ENCODE data around the gene SOBP.

The SOBP gene

DNA sequence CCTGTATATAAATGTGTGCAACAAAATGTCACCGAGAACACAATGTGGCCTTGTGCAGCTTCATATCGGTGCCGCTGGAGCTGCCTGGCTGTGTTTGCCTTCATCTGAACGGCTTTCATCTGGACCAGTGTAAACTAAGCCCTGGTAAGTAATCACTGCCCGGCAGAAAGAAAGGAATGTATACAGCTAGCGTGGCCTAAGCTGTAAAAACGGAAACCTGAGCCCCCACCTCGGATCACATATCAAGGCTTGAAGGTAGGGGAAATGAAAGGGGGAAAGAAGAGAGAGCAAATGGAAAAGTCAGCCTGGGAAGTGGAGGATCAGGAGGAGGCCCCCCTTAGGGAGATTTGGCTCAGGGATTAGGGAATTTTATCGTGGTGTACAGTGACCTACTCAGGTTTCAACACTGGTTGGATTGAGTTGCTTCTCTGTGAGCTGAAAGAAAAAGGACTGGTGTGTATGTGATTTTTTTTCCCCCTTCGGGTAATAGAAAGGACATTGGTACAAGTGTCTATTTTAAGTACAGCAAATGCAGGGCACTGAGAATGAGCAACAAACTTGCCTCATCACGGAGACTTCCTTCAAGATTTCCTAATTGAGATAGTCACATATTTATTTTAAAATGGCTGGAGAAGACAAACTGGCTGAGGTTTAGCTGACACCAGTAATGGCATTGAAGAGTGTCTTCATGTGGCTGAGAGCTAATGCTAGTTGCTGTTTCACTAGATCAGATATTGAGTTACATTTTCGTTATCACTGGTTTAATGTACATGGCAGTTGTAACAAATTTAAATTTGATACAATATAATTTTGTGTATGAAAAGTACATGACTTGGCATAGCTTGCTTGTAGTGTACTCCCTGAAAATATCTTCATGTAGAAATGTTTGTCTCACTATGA, 3.5 kb downstream of the SOBP start (continued):
- TF ChIP-seq EGR2 (tag by site-specific recombination; IDR thresholded peaks at IDR 0.05; ENCODE audit: low read depth) (no peak), KLF10 (tag by site-specific recombination; IDR thresholded peaks at IDR 0.05) (no peak; the same call in 1 of the 2 replicates), GLIS1 (tag by site-specific recombination; IDR thresholded peaks at IDR 0.05) (peak; percentile 87), ZNF121 (tag by site-specific recombination; IDR thresholded peaks at IDR 0.05) (no peak), ZNF664 (tag by site-specific recombination; IDR thresholded peaks at IDR 0.05) (peak; percentile 91; the same call in 1 of the 2 replicates), TCF7L2 (IDR thresholded peaks at IDR 0.05; ENCODE audit: borderline replicate concordance, low read depth, low read length) (peak; percentile 73; the same call in 1 of the 2 replicates), ZNF19 (tag by site-specific recombination; IDR thresholded peaks at IDR 0.05; ENCODE audit: low read depth) (no peak), HOXD13 (CRISPR knock-in tag; IDR thresholded peaks at IDR 0.05; ENCODE audit: borderline replicate concordance) (peak; percentile 70; the same call in 1 of the 2 replicates), ZNF621 (tag by site-specific recombination; IDR thresholded peaks at IDR 0.05) (no peak), ZNF16 (tag by site-specific recombination; IDR thresholded peaks at IDR 0.05; ENCODE audit: low read depth) (no peak), ZNF311 (tag by site-specific recombination; IDR thresholded peaks at IDR 0.05; ENCODE audit: borderline replicate concordance) (no peak), ZNF768 (tag by site-specific recombination; IDR thresholded peaks at IDR 0.05) (no peak), ZNF843 (tag by site-specific recombination; IDR thresholded peaks at IDR 0.05) (peak; percentile 97), ZNF24 (tag by site-specific recombination; IDR thresholded peaks at IDR 0.05) (peak; percentile 60; the same call in 1 of the 2 replicates), ZNF639 (tag by site-specific recombination; IDR thresholded peaks at IDR 0.05) (no peak), ZNF138 (tag by site-specific recombination; IDR thresholded peaks at IDR 0.05; ENCODE audit: borderline replicate concordance) (no peak), ZNF211 (tag by site-specific recombination; IDR thresholded peaks at IDR 0.05; ENCODE audit: low read depth) (no peak), OVOL3 (tag by site-specific recombination; IDR thresholded peaks at IDR 0.05) (peak; percentile 79; the same call in 1 of the 2 replicates), ZFP37 (tag by site-specific recombination; IDR thresholded peaks at IDR 0.05) (no peak), KLF17 (tag by site-specific recombination; IDR thresholded peaks at IDR 0.05) (no peak), ZSCAN23 (tag by site-specific recombination; IDR thresholded peaks at IDR 0.05) (no peak), ZNF645 (tag by site-specific recombination; IDR thresholded peaks at IDR 0.05) (no peak)
- TF ChIP-seq, protein P1, sequence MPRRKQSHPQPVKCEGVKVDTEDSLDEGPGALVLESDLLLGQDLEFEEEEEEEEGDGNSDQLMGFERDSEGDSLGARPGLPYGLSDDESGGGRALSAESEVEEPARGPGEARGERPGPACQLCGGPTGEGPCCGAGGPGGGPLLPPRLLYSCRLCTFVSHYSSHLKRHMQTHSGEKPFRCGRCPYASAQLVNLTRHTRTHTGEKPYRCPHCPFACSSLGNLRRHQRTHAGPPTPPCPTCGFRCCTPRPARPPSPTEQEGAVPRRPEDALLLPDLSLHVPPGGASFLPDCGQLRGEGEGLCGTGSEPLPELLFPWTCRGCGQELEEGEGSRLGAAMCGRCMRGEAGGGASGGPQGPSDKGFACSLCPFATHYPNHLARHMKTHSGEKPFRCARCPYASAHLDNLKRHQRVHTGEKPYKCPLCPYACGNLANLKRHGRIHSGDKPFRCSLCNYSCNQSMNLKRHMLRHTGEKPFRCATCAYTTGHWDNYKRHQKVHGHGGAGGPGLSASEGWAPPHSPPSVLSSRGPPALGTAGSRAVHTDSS (tag by site-specific recombination; IDR thresholded peaks at IDR 0.05) = 0 out of 2 replicates have a peak, but pooled peaks have one; percentile 24
- TF ChIP-seq, protein P2, sequence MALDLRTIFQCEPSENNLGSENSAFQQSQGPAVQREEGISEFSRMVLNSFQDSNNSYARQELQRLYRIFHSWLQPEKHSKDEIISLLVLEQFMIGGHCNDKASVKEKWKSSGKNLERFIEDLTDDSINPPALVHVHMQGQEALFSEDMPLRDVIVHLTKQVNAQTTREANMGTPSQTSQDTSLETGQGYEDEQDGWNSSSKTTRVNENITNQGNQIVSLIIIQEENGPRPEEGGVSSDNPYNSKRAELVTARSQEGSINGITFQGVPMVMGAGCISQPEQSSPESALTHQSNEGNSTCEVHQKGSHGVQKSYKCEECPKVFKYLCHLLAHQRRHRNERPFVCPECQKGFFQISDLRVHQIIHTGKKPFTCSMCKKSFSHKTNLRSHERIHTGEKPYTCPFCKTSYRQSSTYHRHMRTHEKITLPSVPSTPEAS (tag by site-specific recombination; IDR thresholded peaks at IDR 0.05) = no peak
- TF ChIP-seq, protein P3, sequence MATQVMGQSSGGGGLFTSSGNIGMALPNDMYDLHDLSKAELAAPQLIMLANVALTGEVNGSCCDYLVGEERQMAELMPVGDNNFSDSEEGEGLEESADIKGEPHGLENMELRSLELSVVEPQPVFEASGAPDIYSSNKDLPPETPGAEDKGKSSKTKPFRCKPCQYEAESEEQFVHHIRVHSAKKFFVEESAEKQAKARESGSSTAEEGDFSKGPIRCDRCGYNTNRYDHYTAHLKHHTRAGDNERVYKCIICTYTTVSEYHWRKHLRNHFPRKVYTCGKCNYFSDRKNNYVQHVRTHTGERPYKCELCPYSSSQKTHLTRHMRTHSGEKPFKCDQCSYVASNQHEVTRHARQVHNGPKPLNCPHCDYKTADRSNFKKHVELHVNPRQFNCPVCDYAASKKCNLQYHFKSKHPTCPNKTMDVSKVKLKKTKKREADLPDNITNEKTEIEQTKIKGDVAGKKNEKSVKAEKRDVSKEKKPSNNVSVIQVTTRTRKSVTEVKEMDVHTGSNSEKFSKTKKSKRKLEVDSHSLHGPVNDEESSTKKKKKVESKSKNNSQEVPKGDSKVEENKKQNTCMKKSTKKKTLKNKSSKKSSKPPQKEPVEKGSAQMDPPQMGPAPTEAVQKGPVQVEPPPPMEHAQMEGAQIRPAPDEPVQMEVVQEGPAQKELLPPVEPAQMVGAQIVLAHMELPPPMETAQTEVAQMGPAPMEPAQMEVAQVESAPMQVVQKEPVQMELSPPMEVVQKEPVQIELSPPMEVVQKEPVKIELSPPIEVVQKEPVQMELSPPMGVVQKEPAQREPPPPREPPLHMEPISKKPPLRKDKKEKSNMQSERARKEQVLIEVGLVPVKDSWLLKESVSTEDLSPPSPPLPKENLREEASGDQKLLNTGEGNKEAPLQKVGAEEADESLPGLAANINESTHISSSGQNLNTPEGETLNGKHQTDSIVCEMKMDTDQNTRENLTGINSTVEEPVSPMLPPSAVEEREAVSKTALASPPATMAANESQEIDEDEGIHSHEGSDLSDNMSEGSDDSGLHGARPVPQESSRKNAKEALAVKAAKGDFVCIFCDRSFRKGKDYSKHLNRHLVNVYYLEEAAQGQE (tag by site-specific recombination; IDR thresholded peaks at IDR 0.05) = no peak
- TF ChIP-seq, protein P4, sequence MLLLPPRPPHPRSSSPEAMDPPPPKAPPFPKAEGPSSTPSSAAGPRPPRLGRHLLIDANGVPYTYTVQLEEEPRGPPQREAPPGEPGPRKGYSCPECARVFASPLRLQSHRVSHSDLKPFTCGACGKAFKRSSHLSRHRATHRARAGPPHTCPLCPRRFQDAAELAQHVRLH (tag by site-specific recombination; IDR thresholded peaks at IDR 0.05) = peak; percentile 95
- TF ChIP-seq, protein P5, sequence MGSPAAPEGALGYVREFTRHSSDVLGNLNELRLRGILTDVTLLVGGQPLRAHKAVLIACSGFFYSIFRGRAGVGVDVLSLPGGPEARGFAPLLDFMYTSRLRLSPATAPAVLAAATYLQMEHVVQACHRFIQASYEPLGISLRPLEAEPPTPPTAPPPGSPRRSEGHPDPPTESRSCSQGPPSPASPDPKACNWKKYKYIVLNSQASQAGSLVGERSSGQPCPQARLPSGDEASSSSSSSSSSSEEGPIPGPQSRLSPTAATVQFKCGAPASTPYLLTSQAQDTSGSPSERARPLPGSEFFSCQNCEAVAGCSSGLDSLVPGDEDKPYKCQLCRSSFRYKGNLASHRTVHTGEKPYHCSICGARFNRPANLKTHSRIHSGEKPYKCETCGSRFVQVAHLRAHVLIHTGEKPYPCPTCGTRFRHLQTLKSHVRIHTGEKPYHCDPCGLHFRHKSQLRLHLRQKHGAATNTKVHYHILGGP (tag by site-specific recombination; IDR thresholded peaks at IDR 0.05) = no peak

Data from HEK293 (cell line).